GM11168 (cell line): Measurements from ENCODE around the gene CACHD1.

Experiments
- in situ Hi-C: fragments of 300-500 bp; cut with MboI; formaldehyde crosslinking; loops from one replicate; pipeline ENCODE4 v1.12.0; 2022; ENCODE audit warnings: low sequenced_read_pairs; ENCODE audit not compliant: unreplicated experiment

CACHD1 gene

GRCh38 chr1:64517640-64518039, 47.7 kb downstream of the CACHD1 start:
- in situ Hi-C loops = no loop called here

- in situ Hi-C loops = no loop called here
Measured at GRCh38 chr1:64518692-64519481, 49.0 kb downstream of the CACHD1 start.

- in situ Hi-C loops = no loop called here
Measured at GRCh38 chr1:64519901-64520300, 50.0 kb downstream of the CACHD1 start.

- in situ Hi-C loops = no loop called here
Measured at GRCh38 chr1:64522740-64523139, 52.8 kb downstream of the CACHD1 start.

DNA sequence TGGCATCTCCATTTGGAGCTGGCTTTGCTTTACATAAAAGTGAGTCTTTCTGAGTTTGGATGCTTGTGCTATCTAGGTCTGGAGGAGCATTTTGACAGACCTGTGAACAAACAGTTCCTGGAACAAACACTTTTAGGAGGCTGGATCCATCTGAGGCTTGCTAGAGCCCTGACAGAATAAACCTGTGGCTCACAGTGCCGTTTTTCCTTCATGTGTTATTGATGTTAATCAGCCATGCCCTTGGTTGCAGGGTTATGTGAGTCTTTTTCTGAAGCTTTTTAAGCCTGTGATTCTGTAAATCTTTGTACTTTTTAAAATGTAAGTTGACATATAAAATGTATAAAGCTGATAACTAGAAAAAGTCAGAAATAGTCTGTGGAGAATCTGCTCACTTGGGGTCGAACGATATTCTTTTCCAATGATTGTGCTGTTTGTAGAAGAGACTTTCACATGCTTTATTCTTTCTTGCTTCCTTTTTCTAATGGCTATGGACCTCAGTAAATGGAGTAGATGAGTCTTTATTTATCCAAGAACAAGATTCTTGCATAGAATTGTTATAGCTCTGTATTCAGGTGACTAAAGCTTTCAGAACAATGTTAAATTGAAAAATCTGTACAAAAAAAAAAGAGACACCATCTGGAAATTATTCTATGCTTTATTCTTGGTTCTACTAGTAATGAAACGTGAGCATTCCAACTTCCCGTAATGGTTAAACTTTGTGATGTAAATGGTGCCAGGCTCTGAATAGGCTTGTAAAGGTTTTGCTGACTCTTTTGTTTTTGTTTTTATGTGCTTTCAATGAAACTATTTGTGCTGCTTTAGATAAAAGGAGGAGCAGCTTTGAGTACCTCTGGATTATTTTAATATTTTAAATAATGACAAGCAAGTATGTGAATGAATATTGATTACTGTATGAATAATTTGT, 53.7 kb downstream of the CACHD1 start:
- in situ Hi-C loops = no loop called here

- in situ Hi-C loops = no loop called here
Measured at GRCh38 chr1:64524614-64525013, 54.7 kb downstream of the CACHD1 start.

DNA sequence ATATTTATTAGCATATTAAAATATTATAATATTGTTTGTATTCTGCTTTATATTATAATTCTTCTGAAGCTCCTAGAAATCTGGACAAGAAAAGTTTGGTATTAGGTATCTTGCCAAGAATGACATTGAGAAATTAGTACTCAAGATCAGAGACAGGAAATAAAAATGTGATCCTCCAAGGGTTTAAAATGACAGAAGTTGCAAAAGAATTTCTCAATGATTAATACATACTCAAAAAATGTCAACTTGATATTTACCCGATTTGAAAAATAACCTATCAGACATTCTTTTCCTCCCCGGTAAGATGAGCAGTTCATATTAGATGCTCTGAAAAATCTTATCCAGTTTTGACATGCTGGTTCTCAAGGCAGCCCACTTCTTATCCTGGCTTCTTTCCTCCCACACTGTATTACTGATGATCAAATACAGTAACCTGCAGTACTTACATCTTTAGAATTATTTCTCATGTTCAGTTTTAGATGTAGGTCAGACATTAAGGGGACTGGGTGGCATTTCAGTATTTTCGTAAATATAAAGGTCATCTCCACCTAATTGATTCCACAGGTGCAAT, 55.3 kb downstream of the CACHD1 start:
- in situ Hi-C loops = no loop called here

DNA sequence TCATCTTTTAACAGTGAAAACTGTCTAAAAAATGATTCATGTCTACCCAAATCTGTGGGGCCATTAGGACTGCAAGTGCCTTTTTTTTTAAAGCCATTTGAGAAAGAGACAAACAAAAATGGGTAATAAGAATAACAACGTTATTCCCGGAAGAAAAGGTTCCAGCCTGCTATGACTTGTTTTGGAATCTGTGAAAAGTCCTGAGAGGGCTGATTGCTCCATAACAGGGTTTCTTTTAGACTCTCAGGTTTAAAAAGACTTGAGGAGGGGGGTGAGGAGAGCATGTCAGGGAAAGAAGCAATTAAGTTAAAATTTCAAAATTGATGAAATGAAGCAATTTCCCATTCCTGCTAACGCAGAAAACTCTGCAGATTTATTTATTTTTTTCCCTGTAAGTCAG, 56.4 kb downstream of the CACHD1 start:
- in situ Hi-C loops = no loop called here

- in situ Hi-C loops = no loop called here
Measured at GRCh38 chr1:64527165-64527564, 57.2 kb downstream of the CACHD1 start.

GRCh38 chr1:64527786-64528185, 57.9 kb downstream of the CACHD1 start:
- in situ Hi-C loops = no loop called here

- in situ Hi-C loops = no loop called here
Measured at GRCh38 chr1:64530969-64531692, 61.2 kb downstream of the CACHD1 start.

GRCh38 chr1:64532646-64533045, 62.7 kb downstream of the CACHD1 start:
- in situ Hi-C loops = no loop called here

- in situ Hi-C loops = no loop called here
Measured at GRCh38 chr1:64535938-64536835, 66.3 kb downstream of the CACHD1 start.

- in situ Hi-C loops = no loop called here
Measured at GRCh38 chr1:64536836-64537490, 67.0 kb downstream of the CACHD1 start.

GRCh38 chr1:64537942-64538341, 68.0 kb downstream of the CACHD1 start:
- in situ Hi-C loops = no loop called here

- in situ Hi-C loops = no loop called here
Measured at GRCh38 chr1:64538389-64538788, 68.5 kb downstream of the CACHD1 start.

GRCh38 chr1:64539289-64539688, 69.4 kb downstream of the CACHD1 start:
- in situ Hi-C loops = no loop called here

GRCh38 chr1:64539781-64540218, 69.9 kb downstream of the CACHD1 start:
- in situ Hi-C loops = no loop called here

- in situ Hi-C loops = no loop called here
Measured at GRCh38 chr1:64540265-64540791, 70.4 kb downstream of the CACHD1 start.
